DOHH2 (cell line): ENCODE measurements around the gene GATA3.

Experiments used
- H3F3A ChIP-seq: fragments of 200-600 bp; sonication (generic), shearing (Covaris generic); 2 replicates; pipeline ENCODE4 v1.6.0; 2016; ENCODE audit warnings: antibody characterized with exemption, mild to moderate bottlenecking; ENCODE audit not compliant: control insufficient read depth, insufficient read depth
- H3K27ac ChIP-seq: fragments of 200-600 bp; sonication (generic); 2 replicates; pipeline ENCODE4 v1.5.1; 2014; ENCODE audit warnings: low read depth, mild to moderate bottlenecking, low read length, moderate library complexity
- H3K27me3 ChIP-seq: fragments of 200-600 bp; sonication (generic); 2 replicates; pipeline ENCODE4 v1.6.1; 2014; ENCODE audit warnings: mild to moderate bottlenecking, low read length, mixed read lengths; ENCODE audit not compliant: control insufficient read depth
- H3K36me3 ChIP-seq: fragments of 200-600 bp; sonication (generic); 2 replicates; pipeline ENCODE4 v1.6.1; 2014; ENCODE audit warnings: mild to moderate bottlenecking, low read length, moderate library complexity, mixed read lengths; ENCODE audit not compliant: control insufficient read depth
- H3K4me1 ChIP-seq: fragments of 200-600 bp; sonication (generic); 2 replicates; pipeline ENCODE4 v1.6.1; 2014; ENCODE audit warnings: mild to moderate bottlenecking, low read length, mixed read lengths; ENCODE audit not compliant: control insufficient read depth
- H3K4me2 ChIP-seq: fragments of 200-600 bp; sonication (generic); 2 replicates; pipeline ENCODE4 v1.6.0; 2014; ENCODE audit warnings: mild to moderate bottlenecking, low read length, moderate library complexity
- H3K4me3 ChIP-seq: fragments of 200-600 bp; sonication (generic); 2 replicates; pipeline ENCODE4 v1.5.1; 2014; ENCODE audit warnings: mild to moderate bottlenecking, low read length, mixed read lengths
- H3K79me2 ChIP-seq: fragments of 200-600 bp; sonication (generic); 2 replicates; pipeline ENCODE4 v1.6.1; 2014; ENCODE audit warnings: mild to moderate bottlenecking, low read length, mixed read lengths; ENCODE audit not compliant: control insufficient read depth
- H3K9me2 ChIP-seq: fragments of 200-600 bp; sonication (generic); replicated peaks from 2 replicates; pipeline ENCODE4 v1.6.1; 2014; ENCODE audit warnings: mild to moderate bottlenecking, low read length, mixed read lengths; ENCODE audit not compliant: control insufficient read depth
- H3K9me3 ChIP-seq: fragments of 200-600 bp; sonication (generic); 2 replicates; pipeline ENCODE4 v1.6.1; 2014; ENCODE audit warnings: antibody characterized with exemption, low read length, mixed read lengths; ENCODE audit not compliant: control insufficient read depth, insufficient read depth
- H4K20me1 ChIP-seq: fragments of 200-600 bp; sonication (generic); 2 replicates; pipeline ENCODE4 v1.6.0; 2014; ENCODE audit warnings: low read depth, mild to moderate bottlenecking, antibody characterized with exemption, low read length, moderate library complexity; ENCODE audit not compliant: control insufficient read depth, insufficient read depth
- CTCF ChIP-seq: fragments of 200-600 bp; sonication (generic); IDR thresholded peaks from one replicate; pipeline ENCODE4 v1.5.1; 2014; ENCODE audit warnings: antibody characterized with exemption, mild to moderate bottlenecking, low read depth, low read length; ENCODE audit not compliant: poor library complexity, severe bottlenecking
- EZH2phosphoT487 ChIP-seq: fragments of 200-600 bp; sonication (generic); IDR thresholded peaks from 2 replicates; pipeline ENCODE4 v1.6.1; 2017; ENCODE audit warnings: borderline replicate concordance, mild to moderate bottlenecking, antibody characterized with exemption, low read length, moderate library complexity, mixed read lengths

The GATA3 gene

GRCh38 chr10:8069627-8070026 lies 15.1 kb downstream of the GATA3 start:
- Histone ChIP-seq H3F3A (no peaks in the 10 kb centered on the region), H3K79me2 (no peaks in the 10 kb centered on the region), H3K4me2 (no peak overlapping the region), H3K9me3 (no peaks in the 10 kb centered on the region), H3K36me3 (no peaks in the 10 kb centered on the region), H4K20me1 (no peaks in the 10 kb centered on the region), H3K4me3 (no peak overlapping the region), H3K4me1 (no peaks in the 10 kb centered on the region), H3K27ac (no peak overlapping the region), H3K27me3 (peaks cover 20% of the 10 kb centered on the region), H3K9me2 (no peaks in the 10 kb centered on the region)
- no peak for TF ChIP-seq EZH2phosphoT487
- no peak for TF ChIP-seq CTCF

- no peak overlapping the region for H3K4me2 ChIP-seq
- no peak overlapping the region for H3K27ac ChIP-seq
- no peaks in the 10 kb centered on the region for H3K9me2 ChIP-seq
- no peaks in the 10 kb centered on the region for H3K79me2 ChIP-seq
- H4K20me1 ChIP-seq: no peaks in the 10 kb centered on the region
- no peak for TF ChIP-seq CTCF
- no peak for TF ChIP-seq EZH2phosphoT487
- H3K4me1 ChIP-seq: no peaks in the 10 kb centered on the region
- H3F3A ChIP-seq: no peaks in the 10 kb centered on the region
- H3K4me3 ChIP-seq: no peak overlapping the region
- no peaks in the 10 kb centered on the region for H3K9me3 ChIP-seq
- H3K36me3 ChIP-seq: no peaks in the 10 kb centered on the region
- peaks cover 20% of the 10 kb centered on the region for H3K27me3 ChIP-seq
Measured at GRCh38 chr10:8070440-8070839, 16.0 kb downstream of the GATA3 start.

- no peaks in the 10 kb centered on the region for H4K20me1 ChIP-seq
- H3K9me2 ChIP-seq: no peaks in the 10 kb centered on the region
- no peak overlapping the region for H3K4me2 ChIP-seq
- no peaks in the 10 kb centered on the region for H3K4me1 ChIP-seq
- no peaks in the 10 kb centered on the region for H3F3A ChIP-seq
- no peaks in the 10 kb centered on the region for H3K36me3 ChIP-seq
- H3K9me3 ChIP-seq: no peaks in the 10 kb centered on the region
- H3K79me2 ChIP-seq: no peaks in the 10 kb centered on the region
- peaks cover 20% of the 10 kb centered on the region for H3K27me3 ChIP-seq
- no peak overlapping the region for H3K27ac ChIP-seq
- TF ChIP-seq EZH2phosphoT487 (no peak), CTCF (no peak)
- H3K4me3 ChIP-seq: no peak overlapping the region
Measured at GRCh38 chr10:8071006-8071405, 16.5 kb downstream of the GATA3 start.

- no peaks in the 10 kb centered on the region for H3K79me2 ChIP-seq
- H3F3A ChIP-seq: no peaks in the 10 kb centered on the region
- no peak overlapping the region for H3K4me2 ChIP-seq
- H3K36me3 ChIP-seq: no peaks in the 10 kb centered on the region
- H3K27me3 ChIP-seq: peaks cover 17% of the 10 kb centered on the region
- TF ChIP-seq EZH2phosphoT487: no peak
- no peak for TF ChIP-seq CTCF
- H3K9me2 ChIP-seq: no peaks in the 10 kb centered on the region
- no peak overlapping the region for H3K27ac ChIP-seq
- no peak overlapping the region for H3K4me3 ChIP-seq
- H3K4me1 ChIP-seq: no peaks in the 10 kb centered on the region
- no peaks in the 10 kb centered on the region for H4K20me1 ChIP-seq
- no peaks in the 10 kb centered on the region for H3K9me3 ChIP-seq
Measured at GRCh38 chr10:8071666-8072065, 17.2 kb downstream of the GATA3 start.
